ENCODE results near the gene S100A3. TPM values are rescaled to one million over a fixed set of nuclear protein-coding genes. Genes with fewer than 3 reads are reported as not detected.
"Not testable (repeated sequence)": the region's sequence is repeated elsewhere in the genome, so short reads cannot be mapped to it uniquely, and the experiment has no call there.

Gene S100A3
- total RNA-seq, 1 experiment from 2014 or later, result 90.9 TPM

DNA sequence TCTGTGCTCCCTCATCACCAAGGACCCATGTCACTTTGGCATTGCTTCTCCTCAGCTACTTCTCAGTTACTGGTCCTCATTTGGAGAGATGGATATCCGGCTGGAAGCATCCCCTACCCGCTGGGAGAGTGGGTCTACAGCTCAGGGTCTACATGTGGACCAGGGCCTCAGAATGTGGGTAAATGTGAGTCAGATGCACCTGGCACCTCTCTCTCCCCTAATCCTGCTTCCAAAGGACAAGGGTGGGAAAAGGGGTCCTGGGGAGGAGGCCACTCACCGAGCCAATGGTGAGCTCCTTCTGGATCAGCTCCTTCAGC, 14.2 kb downstream of the S100A3 start:
- no peak for DNase-seq (ENCODE audit: low spot score)

- DNase-seq (ENCODE audit: low spot score), result peak; percentile 74
Measured at GRCh38 chr1:153534226-153534924, 14.7 kb downstream of the S100A3 start.

DNA sequence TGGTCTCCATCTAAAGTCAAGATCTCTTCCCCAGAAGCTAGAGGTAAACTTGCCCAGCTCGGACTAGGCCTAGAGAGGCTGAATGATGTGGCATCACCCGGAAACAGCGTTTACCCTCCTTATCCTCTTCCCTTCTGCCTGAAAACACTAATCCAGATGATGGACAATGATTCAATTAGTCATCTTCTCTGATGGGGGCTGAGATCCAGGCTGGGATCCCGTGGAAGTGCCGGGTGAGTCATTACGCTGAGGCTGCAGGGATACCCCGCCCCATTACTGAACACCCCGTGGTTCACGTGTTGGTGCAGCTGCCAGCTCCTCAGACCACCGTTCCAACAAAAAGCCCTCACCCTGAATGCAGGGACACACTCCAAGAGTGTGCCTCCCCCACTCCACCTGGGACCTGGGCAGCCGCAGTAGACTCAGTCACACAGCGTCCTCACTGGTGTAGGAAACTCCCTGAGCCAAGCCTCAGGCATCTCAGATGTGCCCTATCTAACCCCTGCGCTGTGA, 15.3 kb downstream of the S100A3 start:
- DNase-seq (ENCODE audit: low spot score), result peak; percentile 99

DNA sequence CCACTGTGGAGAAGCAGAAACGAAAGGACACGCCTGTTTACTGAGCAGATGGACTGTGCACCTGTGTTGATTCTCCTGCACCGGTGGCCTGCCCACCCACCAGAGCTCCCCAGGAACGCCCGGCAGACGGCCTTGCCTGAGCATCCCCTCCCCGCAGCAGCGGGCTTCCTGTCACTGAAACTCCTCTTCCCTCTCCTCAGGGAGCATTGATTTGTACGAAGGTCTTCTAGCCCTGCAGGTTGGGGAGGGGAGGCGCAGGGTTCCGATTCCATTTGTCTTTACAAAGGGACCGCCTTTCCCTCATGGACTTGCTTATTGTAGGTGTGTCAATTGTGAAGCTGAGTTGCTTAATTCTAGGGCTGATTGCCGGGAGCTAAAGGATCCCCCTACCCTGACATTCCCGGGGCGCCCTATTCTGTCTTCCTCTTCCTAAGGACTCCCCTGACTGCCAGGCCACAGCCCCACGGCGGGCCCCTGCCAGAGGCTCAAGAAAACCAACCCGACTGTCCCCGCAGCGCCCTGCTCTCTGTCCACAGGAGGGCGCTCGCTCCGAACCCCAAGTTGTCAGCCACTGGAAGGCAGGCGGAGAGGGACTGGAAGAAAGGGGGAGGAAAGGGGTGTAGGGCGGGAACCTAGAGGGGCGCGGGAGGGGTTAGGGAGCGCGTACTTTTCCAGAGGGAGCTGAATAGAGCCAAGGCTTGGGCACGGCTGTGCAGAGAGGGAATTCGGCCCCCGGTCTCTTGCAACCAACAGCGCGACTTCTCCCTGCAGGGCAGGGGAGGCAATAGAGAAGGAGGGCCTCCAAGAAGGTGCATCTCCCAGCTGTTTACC, 16.1 kb downstream of the S100A3 start:
- peak; percentile 94 for DNase-seq (ENCODE audit: low spot score)

DNA sequence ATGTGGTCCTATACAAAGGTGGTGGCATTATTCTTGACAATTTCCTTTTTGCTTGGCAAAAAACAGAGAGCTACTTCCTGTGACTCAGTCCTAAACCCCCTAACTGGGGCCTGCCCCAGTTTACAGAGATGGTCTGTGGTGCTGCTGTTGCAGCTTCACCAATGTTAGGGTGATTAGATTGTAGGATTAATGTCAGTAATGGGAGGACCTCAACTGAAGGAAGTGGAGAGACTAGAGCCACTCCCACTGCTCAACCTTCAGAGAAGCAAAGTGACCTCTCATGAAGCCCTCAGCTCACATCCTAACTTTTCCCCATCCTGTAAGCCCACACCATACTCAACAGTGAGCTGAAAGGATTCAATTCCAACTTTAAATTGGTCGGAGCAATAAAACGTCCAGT, 16.9 kb downstream of the S100A3 start:
- no peak for DNase-seq (ENCODE audit: low spot score)

DNA sequence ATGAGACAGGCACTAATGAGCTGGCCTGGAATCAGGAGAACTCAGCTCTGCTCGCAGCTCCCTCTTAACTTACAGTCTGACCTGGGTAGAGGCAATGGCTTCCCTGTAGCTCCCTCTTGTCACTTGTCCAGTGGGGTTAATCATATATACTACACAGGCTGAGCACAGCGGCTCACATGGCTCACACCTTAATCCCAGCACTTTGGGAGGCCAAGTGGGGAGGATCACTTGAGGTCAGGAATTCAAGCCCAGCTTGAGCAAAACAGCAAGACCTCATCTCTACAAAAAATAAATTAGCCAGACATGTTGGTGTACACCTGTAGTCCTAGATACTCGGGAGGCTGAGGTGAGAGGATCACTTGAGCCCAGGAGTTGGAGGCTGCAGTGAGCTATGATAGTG, 17.4 kb downstream of the S100A3 start:
- no peak for DNase-seq (ENCODE audit: low spot score)

DNA sequence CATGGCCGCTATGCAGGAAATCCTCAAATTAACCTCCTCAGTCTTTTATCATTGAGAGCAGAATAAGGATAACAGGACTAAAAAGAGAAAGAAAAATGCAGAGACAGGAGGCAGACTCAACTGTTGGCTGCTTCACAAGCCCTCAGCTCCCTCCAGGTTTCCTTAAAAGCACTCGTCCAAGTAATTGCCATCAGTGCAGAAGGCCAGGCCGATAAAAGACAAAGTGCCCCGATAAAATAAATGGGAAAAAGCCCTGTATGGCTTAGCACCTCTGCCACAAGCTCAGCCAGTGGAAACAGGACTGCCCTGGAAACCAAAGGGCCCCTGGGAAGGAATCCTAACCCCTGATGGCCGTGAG, 21.4 kb downstream of the S100A3 start:
- no peak for DNase-seq (ENCODE audit: low spot score)

- no peak for DNase-seq (ENCODE audit: low spot score)
Measured at GRCh38 chr1:153527023-153527682, 21.9 kb downstream of the S100A3 start.

GRCh38 chr1:153526132-153526543, 22.9 kb downstream of the S100A3 start:
- no peak for DNase-seq (ENCODE audit: low spot score)

DNA sequence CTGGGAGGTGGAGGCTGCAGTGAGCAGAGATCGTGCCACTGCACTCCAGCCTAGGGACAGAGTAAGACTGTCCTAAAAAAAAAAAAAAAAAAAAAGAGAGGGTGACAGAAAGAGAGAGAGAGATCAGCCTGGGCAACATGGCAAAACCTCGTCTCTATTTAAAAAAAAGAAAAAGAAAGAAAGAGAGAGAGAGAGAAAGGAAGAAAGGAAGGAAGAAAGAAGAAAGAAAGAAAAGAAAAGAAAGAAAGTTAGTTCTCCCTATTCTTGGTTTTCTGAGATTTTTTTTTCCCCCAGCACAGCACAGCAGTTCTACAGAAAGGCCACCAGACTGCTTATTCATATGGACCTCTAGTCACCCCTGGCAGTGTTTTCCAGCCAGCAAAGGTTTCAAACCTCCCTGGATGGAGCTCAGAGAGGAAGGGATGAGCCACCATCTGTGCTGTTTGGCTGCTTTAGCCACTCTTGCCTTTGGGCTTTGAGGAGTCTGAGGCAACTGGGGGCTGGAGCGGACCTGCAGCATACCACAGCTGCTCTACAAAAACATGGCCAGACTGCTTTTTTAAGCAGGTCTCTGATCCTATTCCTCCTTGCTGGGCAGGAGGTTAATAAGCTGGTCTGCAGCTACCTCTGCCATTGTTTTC, 23.9 kb downstream of the S100A3 start:
- no peak for DNase-seq (ENCODE audit: low spot score)

- not testable (repeated sequence) for DNase-seq (ENCODE audit: low spot score)
Measured at GRCh38 chr1:153522353-153523048, 26.6 kb downstream of the S100A3 start.

GRCh38 chr1:153521808-153522207, 27.2 kb downstream of the S100A3 start:
- DNase-seq (ENCODE audit: low spot score), result not testable (repeated sequence)

DNA sequence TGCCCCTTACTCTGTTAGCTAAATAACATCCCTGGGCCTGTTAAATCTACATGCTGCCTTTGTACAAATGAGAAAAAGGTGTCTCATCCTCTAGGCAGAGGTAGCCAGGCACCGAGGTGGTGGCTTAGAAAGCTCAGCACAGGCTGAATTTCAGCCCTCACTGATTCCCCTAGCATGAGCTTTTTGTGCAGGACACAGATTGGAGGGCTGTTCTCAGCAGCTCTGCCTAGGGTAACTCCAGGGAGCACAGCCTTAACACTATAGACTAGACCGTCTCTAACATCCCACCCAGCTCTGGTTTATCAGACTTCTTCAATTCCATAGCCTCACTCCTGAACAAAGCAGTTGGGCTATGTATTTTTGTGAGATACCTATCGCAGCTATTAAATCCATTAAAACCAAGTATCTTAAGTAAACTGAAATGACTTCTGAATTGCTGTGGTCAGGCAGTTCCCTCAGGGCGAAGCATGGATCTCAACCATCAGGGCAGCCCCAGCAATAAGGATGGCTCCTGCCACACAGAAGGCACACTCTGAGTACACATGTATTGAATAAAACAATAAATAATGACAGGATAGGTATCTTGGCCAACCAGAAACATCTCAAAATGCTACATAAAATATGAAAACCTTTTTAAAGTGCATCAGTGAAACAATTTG, 28.1 kb downstream of the S100A3 start:
- no peak for DNase-seq (ENCODE audit: low spot score)

GRCh38 chr1:153520137-153520691, 28.8 kb downstream of the S100A3 start:
- not testable (repeated sequence) for DNase-seq (ENCODE audit: low spot score)

DNA sequence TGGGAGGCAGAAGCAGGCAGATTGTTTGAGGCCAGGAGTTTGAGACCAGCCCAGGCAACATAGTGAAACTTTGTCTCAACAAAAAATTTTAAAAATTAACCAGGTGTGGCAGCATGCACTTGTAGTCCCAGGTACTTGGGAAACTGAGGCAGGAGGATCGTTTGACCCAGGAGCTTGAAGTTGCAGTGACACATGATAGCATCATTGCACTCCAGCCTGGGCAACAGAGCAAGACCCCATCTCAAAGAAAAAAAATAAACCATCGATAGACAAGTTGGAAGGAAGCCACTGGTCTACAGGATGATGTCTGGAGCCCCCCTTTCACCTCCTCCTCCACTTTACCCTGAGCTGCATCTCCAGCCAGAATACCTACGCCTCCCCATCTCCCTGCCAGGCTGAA, 29.8 kb downstream of the S100A3 start:
- DNase-seq (ENCODE audit: low spot score), result no peak

DNA sequence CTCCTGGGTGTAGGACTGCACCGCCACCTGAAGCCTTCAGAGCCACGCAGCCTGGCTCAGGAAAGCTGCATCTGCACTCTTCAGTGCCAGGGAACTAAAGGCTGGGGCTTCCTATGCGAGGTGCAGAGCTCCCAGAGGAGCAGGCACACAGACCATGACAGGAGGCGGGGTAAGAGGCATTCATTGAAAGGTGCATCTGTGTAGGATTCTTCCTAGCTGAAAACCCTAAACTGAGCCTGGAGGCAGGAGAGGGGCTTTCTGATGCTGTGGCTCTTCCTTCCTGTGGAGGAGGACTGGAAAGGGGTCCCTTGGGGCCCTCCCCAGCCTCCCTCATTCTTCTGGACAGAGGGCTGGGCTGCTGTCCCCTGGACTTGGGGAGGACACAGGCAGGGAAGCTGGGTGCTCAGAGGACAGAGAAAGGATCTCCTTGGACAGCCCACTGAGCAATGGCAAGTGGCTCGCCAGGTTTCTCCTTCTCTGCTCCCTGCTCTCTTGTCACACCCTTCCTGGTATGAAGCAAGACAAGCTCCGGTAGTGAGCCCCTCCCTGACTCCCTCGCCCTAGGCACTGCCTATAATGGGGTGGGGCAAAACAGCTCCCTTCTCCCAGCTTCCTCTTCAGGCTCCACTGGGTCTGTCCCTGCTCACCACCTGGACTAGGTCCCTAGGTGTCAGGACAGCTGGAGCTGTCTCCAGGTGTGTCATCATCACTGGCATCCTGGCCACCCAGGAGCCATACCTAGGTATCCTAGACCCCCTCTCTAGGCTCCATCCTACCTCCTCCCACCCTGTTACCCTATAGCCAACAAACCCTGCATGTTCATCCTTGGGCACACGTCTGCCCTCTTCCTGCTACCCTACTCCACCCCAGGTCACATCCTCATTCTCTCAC, 33.3 kb downstream of the S100A3 start:
- peak; percentile 62 for DNase-seq (ENCODE audit: low spot score)

DNA sequence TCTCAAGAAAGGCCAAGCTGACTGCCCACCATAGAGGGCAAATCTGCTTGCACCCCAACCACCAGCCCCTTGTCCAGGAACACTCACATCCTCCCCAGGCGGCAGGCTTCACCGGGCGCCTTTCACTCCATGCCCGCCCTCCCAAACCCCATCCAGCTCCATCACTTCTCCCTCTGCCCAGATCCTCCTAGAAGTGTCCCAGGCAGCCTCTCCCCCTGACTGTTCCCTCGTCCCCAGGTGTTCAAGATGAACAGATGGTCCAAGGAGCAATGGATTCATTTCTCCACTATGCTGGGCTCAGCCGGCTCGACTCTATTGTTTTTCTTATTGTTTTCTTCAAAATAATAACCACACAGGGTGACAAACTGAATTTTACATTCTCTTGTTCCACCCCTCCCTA, 35.4 kb downstream of the S100A3 start:
- DNase-seq (ENCODE audit: low spot score), result no peak

- no peak for DNase-seq (ENCODE audit: low spot score)
Measured at GRCh38 chr1:153513023-153513422, 36.0 kb downstream of the S100A3 start.

GRCh38 chr1:153510984-153511410, 38.1 kb downstream of the S100A3 start:
- DNase-seq (ENCODE audit: low spot score), result peak; percentile 90

Data from A172 (cell line).